ENCODE results near the gene PRKAR1B. TPM values are rescaled to one million over a fixed set of nuclear protein-coding genes. Genes with fewer than 3 reads are reported as not detected.

PRKAR1B gene
- total and polyA plus RNA-seq, 2 donors (not counting 1 experiment from before 2014, with no cell fraction given) = 4.5 to 8.6 TPM

GRCh38 chr7:549066-549890 lies 177.8 kb downstream of the PRKAR1B start:
- H3K9me3 Mint-ChIP-seq (ENCODE audit: insufficient read depth) = no peaks in the 10 kb centered on the region
- H2AFZ ChIP-seq (ENCODE audit: insufficient read depth, low read depth, low read length, poor library complexity, severe bottlenecking) = no peak overlapping the region
- H3K27ac ChIP-seq (ENCODE audit: low read length in 2 of 2) = no peak overlapping the region
- no peaks in the 10 kb centered on the region for H3K4me1 ChIP-seq (ENCODE audit: control insufficient read depth in 2 of 2, insufficient read depth in 2 of 2, low read length in 2 of 2)
- peaks cover 0 to 16% (median 0%) of the 10 kb centered on the region in 3 donors for H3K9me3 ChIP-seq (ENCODE audit: control extremely low read depth in 1 of 3, control insufficient read depth in 2 of 3, insufficient read depth in 1 of 3, low read length in 2 of 3)
- DNase-seq (no peak), ATAC-seq (ENCODE audit: low read depth) (no peak)
- intact Hi-C loops (cut with micrococcal nuclease) = no loop called here
- no peaks in the 10 kb centered on the region for H3K36me3 ChIP-seq (replicated peaks in 1 of 2; ENCODE audit: control extremely low read depth in 1 of 2, control insufficient read depth in 1 of 2, extremely low read depth in 1 of 2, insufficient read depth in 2 of 2, low read length in 1 of 2)
- no peaks in the 10 kb centered on the region for H3K4me1 Mint-ChIP-seq
- H3K4me3 ChIP-seq (ENCODE audit: control extremely low read depth in 1 of 5, extremely low read depth in 1 of 5, insufficient read depth in 1 of 5, low read depth in 2 of 5, low read length in 4 of 5) = no peak overlapping the region
- no peak for TF ChIP-seq EZH2 (IDR thresholded peaks at IDR 0.05; ENCODE audit: borderline replicate concordance, insufficient read depth, low read depth, low read length, poor library complexity, severe bottlenecking)
- no peak for TF ChIP-seq CTCF (IDR thresholded peaks at IDR 0.05)
- CTCF ChIA-PET = no interaction called here
- POLR2A ChIA-PET = no interaction called here
- WGBS (ENCODE audit: insufficient coverage) = 97% methylated on average over 41 of the region's 43 CpGs
- no peak overlapping the region for H3K9ac ChIP-seq (ENCODE audit: low read length)
- H3K27me3 Mint-ChIP-seq = no peaks in the 10 kb centered on the region
- H3K79me2 ChIP-seq (ENCODE audit: control insufficient read depth, insufficient read depth, low read length) = no peaks in the 10 kb centered on the region
- no peaks in the 10 kb centered on the region for H3K27me3 ChIP-seq (replicated peaks in 1 of 4; ENCODE audit: control extremely low read depth in 1 of 4, control insufficient read depth in 3 of 4, insufficient read depth in 4 of 4, low read length in 3 of 4)
- H3K27ac Mint-ChIP-seq = no peak overlapping the region
- H4K20me1 ChIP-seq (ENCODE audit: control insufficient read depth, insufficient read depth, low read length, poor library complexity, severe bottlenecking) = no peaks in the 10 kb centered on the region
- H3K4me2 ChIP-seq (replicated peaks; ENCODE audit: low read depth, low read length, poor library complexity, severe bottlenecking) = no peak overlapping the region
- H3K4me3 Mint-ChIP-seq = no peak overlapping the region

GRCh38 chr7:548401-548800 lies 178.7 kb downstream of the PRKAR1B start:
- Histone ChIP-seq H4K20me1 (ENCODE audit: control insufficient read depth, insufficient read depth, low read length, poor library complexity, severe bottlenecking) (no peaks in the 10 kb centered on the region), H3K79me2 (ENCODE audit: control insufficient read depth, insufficient read depth, low read length) (no peaks in the 10 kb centered on the region), H3K9ac (ENCODE audit: low read length) (no peak overlapping the region), H3K4me3 (ENCODE audit: control extremely low read depth in 1 of 5, extremely low read depth in 1 of 5, insufficient read depth in 1 of 5, low read depth in 2 of 5, low read length in 4 of 5) (no peak overlapping the region), H3K4me1 (ENCODE audit: control insufficient read depth in 2 of 2, insufficient read depth in 2 of 2, low read length in 2 of 2) (no peaks in the 10 kb centered on the region), H3K27me3 (replicated peaks in 1 of 4; ENCODE audit: control extremely low read depth in 1 of 4, control insufficient read depth in 3 of 4, insufficient read depth in 4 of 4, low read length in 3 of 4) (no peaks in the 10 kb centered on the region), H3K27ac (ENCODE audit: low read length in 2 of 2) (no peak overlapping the region), H3K9me3 (ENCODE audit: control extremely low read depth in 1 of 3, control insufficient read depth in 2 of 3, insufficient read depth in 1 of 3, low read length in 2 of 3) (peaks cover 0 to 16% (median 0%) of the 10 kb centered on the region in 3 donors), H3K36me3 (replicated peaks in 1 of 2; ENCODE audit: control extremely low read depth in 1 of 2, control insufficient read depth in 1 of 2, extremely low read depth in 1 of 2, insufficient read depth in 2 of 2, low read length in 1 of 2) (no peaks in the 10 kb centered on the region), H2AFZ (ENCODE audit: insufficient read depth, low read depth, low read length, poor library complexity, severe bottlenecking) (no peak overlapping the region), H3K4me2 (replicated peaks; ENCODE audit: low read depth, low read length, poor library complexity, severe bottlenecking) (no peak overlapping the region)
- no peak overlapping the region for H3K27ac Mint-ChIP-seq
- CTCF ChIA-PET = no interaction called here
- DNase-seq = no peak
- POLR2A ChIA-PET = no interaction called here
- no peak overlapping the region for H3K4me3 Mint-ChIP-seq
- H3K9me3 Mint-ChIP-seq (ENCODE audit: insufficient read depth) = no peaks in the 10 kb centered on the region
- H3K27me3 Mint-ChIP-seq = no peaks in the 10 kb centered on the region
- TF ChIP-seq EZH2 (IDR thresholded peaks at IDR 0.05; ENCODE audit: borderline replicate concordance, insufficient read depth, low read depth, low read length, poor library complexity, severe bottlenecking) (no peak), CTCF (IDR thresholded peaks at IDR 0.05) (no peak)
- over 99% methylated on average over 11 of the region's 11 CpGs for WGBS (ENCODE audit: insufficient coverage)
- intact Hi-C loops (cut with micrococcal nuclease) = no loop called here
- no peaks in the 10 kb centered on the region for H3K4me1 Mint-ChIP-seq
- no peak for ATAC-seq (ENCODE audit: low read depth)

Data from B cell (primary cell).